Activated B cell treated with CpG ODN at 0.5 μM for 24 hours (primary cell): ENCODE results near the gene WNT4. TPM values are rescaled to one million over a fixed set of nuclear protein-coding genes. Genes with fewer than 3 reads are reported as not detected.
A peak's percentile ranks its signal among the peaks of the same experiment; 100 is the strongest.
"Not testable (repeated sequence)": the region's sequence is repeated elsewhere in the genome, so short reads cannot be mapped to it uniquely, and the experiment has no call there.

Source experiments
- ATAC-seq: fragments of 200-7000 bp; cut with Tn5 transposase; one replicate; pipeline ENCODE4 v1.10.0; 2021; ENCODE audit warnings: low read depth, mild to moderate bottlenecking, moderate library complexity
- CTCF ChIA-PET: fragments of 350-600 bp; sonication (Branson Sonifier 250); formaldehyde crosslinking; loops from one replicate; lab custom pipeline; 2021; ENCODE audit warnings: antibody characterized with exemption; lab: Charles Lee
- POLR2A ChIA-PET: fragments of 350-600 bp; sonication (Branson Sonifier 250); formaldehyde crosslinking; loops from one replicate; lab custom pipeline; 2021; ENCODE audit warnings: antibody characterized with exemption; lab: Charles Lee
- DNase-seq: peaks from one replicate; pipeline ENCODE4 v3.0.0; 2022
- H3K27ac Mint-ChIP-seq: one replicate; pipeline ENCODE4 v1.8.0; 2020; ENCODE audit warnings: mixed read lengths
- H3K27me3 Mint-ChIP-seq: one replicate; pipeline ENCODE4 v1.8.0; 2021; ENCODE audit warnings: mixed read lengths
- H3K36me3 Mint-ChIP-seq: one replicate; pipeline ENCODE4 v1.8.0; 2021; ENCODE audit warnings: low read depth, mixed read lengths
- H3K4me1 Mint-ChIP-seq: one replicate; pipeline ENCODE4 v1.8.0; 2021; ENCODE audit warnings: mixed read lengths
- H3K4me3 Mint-ChIP-seq: one replicate; pipeline ENCODE4 v1.8.0; 2020; ENCODE audit warnings: mild to moderate bottlenecking, mixed read lengths
- H3K9me3 Mint-ChIP-seq: one replicate; pipeline ENCODE4 v1.8.0; 2020; ENCODE audit warnings: mixed read lengths
- intact Hi-C: fragments of 100-400 bp; cut with micrococcal nuclease; formaldehyde crosslinking; loops from one replicate; pipeline ENCODE4 v1.15.1; 2024
- total RNA-seq: library from RNA; stranded (reverse); gene quantifications from 2 replicates; pipeline ENCODE4 v1.2.3, GENCODE V29; 2022
- TF ChIP-seq, protein P1 (sequence below): fragments of 200-600 bp; IDR thresholded peaks from one replicate; pipeline ENCODE4 v1.8.0; 2022; ENCODE audit warnings: antibody characterized with exemption, mild to moderate bottlenecking

WNT4 gene
- total RNA-seq, 1 donor from 2014 or later, result 7.9 TPM

DNA sequence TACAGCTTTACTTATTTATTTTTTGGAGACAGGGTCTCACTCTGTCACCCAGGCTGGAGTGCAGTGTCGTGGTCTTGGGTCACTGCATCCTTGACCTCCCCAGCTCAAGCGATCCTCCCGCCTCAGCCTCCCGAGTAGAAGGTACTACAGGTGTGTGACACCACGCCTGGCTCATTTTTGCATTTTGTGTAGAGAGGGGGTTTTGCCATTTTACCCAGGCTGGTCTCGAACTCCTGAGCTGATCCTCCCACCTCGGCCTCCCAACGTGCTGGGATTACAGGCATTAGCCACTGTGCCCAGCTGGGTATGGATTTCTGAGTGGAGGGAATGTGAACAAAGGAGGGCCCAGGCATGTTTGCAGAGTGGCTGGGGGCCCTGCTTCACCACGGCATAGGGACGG is 44.1 kb downstream of the WNT4 start:
- ChIA-PET CTCF (no interaction called here), POLR2A (no interaction called here)
- no peaks in the 10 kb centered on the region for H3K9me3 Mint-ChIP-seq
- H3K4me3 Mint-ChIP-seq, result no peak overlapping the region
- H3K4me1 Mint-ChIP-seq, result peaks cover 51% of the 10 kb centered on the region
- intact Hi-C loops, result no loop called here
- no peaks in the 10 kb centered on the region for H3K27me3 Mint-ChIP-seq
- peaks cover 79% of the 10 kb centered on the region for H3K36me3 Mint-ChIP-seq
- H3K27ac Mint-ChIP-seq, result no peak overlapping the region
- TF ChIP-seq, protein P1, sequence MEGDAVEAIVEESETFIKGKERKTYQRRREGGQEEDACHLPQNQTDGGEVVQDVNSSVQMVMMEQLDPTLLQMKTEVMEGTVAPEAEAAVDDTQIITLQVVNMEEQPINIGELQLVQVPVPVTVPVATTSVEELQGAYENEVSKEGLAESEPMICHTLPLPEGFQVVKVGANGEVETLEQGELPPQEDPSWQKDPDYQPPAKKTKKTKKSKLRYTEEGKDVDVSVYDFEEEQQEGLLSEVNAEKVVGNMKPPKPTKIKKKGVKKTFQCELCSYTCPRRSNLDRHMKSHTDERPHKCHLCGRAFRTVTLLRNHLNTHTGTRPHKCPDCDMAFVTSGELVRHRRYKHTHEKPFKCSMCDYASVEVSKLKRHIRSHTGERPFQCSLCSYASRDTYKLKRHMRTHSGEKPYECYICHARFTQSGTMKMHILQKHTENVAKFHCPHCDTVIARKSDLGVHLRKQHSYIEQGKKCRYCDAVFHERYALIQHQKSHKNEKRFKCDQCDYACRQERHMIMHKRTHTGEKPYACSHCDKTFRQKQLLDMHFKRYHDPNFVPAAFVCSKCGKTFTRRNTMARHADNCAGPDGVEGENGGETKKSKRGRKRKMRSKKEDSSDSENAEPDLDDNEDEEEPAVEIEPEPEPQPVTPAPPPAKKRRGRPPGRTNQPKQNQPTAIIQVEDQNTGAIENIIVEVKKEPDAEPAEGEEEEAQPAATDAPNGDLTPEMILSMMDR, result no peak
- DNase-seq (no peak), ATAC-seq (no peak)

DNA sequence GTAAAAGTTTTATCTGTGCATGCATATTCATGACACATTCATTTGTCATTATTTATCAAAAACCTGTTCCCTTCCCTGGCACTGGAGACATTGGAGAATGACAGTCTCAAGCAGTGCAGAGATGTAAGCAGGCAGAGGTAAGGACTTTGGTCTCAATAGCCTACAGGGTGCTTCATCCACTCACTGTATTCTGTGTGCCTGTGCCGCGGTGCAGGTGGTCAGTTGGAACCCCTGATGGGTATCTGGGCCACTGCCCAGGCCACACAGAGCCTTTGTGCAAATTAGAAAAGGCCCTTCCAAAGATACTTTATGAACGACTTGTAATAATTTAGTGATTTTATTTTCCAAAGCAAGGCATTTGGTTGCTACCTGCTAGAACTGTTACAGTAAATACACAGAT is 46.4 kb downstream of the WNT4 start:
- DNase-seq, result no peak
- ChIA-PET POLR2A (no interaction called here), CTCF (no interaction called here)
- no peaks in the 10 kb centered on the region for H3K27me3 Mint-ChIP-seq
- H3K27ac Mint-ChIP-seq, result no peak overlapping the region
- intact Hi-C loops, result no loop called here
- H3K4me1 Mint-ChIP-seq, result peaks cover 56% of the 10 kb centered on the region
- H3K4me3 Mint-ChIP-seq, result no peak overlapping the region
- peaks cover 82% of the 10 kb centered on the region for H3K36me3 Mint-ChIP-seq
- TF ChIP-seq, protein P1, result no peak
- H3K9me3 Mint-ChIP-seq, result no peaks in the 10 kb centered on the region
- no peak for ATAC-seq

DNA sequence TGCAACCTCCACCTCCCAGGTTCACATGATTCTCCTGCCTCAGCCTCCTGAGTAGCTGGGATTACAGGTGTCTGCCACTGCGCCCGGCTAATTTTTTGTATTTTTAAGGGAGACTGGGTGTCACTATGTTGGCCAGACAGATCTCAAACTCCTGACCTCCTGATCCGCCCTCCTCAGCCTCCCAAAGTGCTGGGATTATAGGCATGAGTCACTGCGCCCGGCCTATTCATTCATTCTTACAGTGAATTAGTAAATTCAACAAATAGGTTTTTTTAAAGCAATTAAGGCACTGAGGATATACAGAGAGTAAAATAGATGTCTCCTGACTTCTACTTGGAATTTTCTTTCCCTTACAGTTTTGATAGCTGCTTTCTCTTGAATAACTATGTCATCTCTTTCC is 46.9 kb downstream of the WNT4 start:
- H3K4me1 Mint-ChIP-seq, result peaks cover 56% of the 10 kb centered on the region
- H3K9me3 Mint-ChIP-seq, result no peaks in the 10 kb centered on the region
- H3K36me3 Mint-ChIP-seq, result peaks cover 83% of the 10 kb centered on the region
- intact Hi-C loops, result no loop called here
- TF ChIP-seq, protein P1, result no peak
- no peak overlapping the region for H3K27ac Mint-ChIP-seq
- ChIA-PET POLR2A (no interaction called here), CTCF (no interaction called here)
- no peaks in the 10 kb centered on the region for H3K27me3 Mint-ChIP-seq
- no peak overlapping the region for H3K4me3 Mint-ChIP-seq
- ATAC-seq, result no peak
- no peak for DNase-seq

DNA sequence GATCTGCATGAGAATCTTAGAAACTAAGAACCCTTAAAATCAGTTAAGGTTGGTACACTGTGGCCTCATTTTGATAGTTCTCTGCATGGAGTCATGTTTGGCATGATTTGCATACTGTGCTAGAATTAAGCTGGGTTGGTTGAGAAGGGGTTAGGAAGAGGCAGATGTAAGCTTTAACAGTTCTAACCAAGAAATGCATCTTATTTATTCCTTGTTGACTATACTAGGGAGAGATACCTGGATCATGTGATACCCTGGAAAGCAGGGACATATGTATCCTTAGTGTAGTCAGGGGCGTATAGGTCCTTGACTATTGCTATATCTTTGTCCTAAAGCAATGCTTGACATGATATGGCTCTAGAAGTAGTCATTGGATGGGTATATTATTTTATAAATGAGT is 49.4 kb downstream of the WNT4 start:
- TF ChIP-seq, protein P1, result no peak
- Mint-ChIP-seq H3K27me3 (no peaks in the 10 kb centered on the region), H3K9me3 (no peaks in the 10 kb centered on the region), H3K27ac (peak overlapping the region; percentile 32), H3K4me3 (no peak overlapping the region), H3K36me3 (peaks cover 86% of the 10 kb centered on the region), H3K4me1 (peaks cover 60% of the 10 kb centered on the region)
- intact Hi-C loops, result loop anchor here (5.0 kb wide), 2 partner anchors 41 to 549 kb away; partner anchors contain the start of genes C1QC and CDC42
- DNase-seq (no peak), ATAC-seq (no peak)
- POLR2A ChIA-PET, result interaction anchor here (0.5 to 3.1 kb wide), 6 partner anchors 8 to 880 kb away, joined by 3 to 28 read pairs (median 4); partner anchors contain the start of gene CDC42
- CTCF ChIA-PET, result interaction anchor here (0.8 to 0.9 kb wide), 2 partner anchors 12 to 48 kb away, joined by 3 read pairs; no protein-coding TSS in a partner anchor

DNA sequence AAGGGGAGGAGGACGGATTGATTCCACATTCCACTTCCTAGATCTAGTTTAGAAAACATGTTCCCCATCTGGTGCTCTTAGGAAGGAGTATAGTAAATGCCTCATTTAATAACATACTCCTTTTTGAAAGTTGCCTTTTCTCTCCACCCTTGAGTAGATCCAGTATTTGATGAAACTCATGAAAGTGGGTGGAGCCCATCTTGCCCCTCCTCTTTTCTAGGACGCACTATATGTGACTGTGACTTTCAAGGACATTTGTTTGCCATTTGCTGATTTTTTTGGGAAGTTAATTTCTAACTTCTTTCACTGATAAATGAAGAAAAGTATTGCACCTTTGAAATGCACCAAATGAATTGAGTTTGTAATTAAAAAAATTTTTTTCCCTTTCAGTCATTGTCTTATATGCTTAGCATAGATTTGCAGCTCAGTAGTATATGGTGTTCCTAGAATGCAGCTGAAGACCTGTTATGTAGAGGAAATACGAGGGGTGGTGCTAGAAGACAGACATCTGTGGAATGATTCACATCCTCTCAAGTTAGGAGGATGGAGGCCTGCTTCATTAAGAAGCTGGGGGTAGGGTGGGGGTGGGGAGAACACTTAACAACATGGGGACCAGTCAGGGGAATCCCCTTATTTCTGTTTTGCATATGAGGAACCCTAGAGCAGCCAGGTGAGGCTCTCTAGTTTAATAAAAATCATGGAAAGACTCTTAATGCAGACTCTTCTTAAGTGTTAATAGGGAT is 50.7 kb downstream of the WNT4 start:
- not testable (repeated sequence) for H3K4me3 Mint-ChIP-seq, DNase-seq, H3K9me3 Mint-ChIP-seq, H3K27me3 Mint-ChIP-seq
- ChIA-PET CTCF (interaction anchor here (0.5 to 1.0 kb wide), 3 partner anchors 14 to 550 kb away, joined by 3 read pairs; no protein-coding TSS in a partner anchor), POLR2A (interaction anchor here (0.6 to 3.1 kb wide), 7 partner anchors 12 to 110 kb away, joined by 3 to 28 read pairs (median 4); partner anchors contain the start of gene CDC42)
- intact Hi-C loops, result loop anchor here (1.0 to 5.0 kb wide), 3 partner anchors 40 to 550 kb away; partner anchors contain the start of genes C1QC and CDC42
- ATAC-seq, result peak; percentile 93
- peaks cover 72% of the 10 kb centered on the region for H3K4me1 Mint-ChIP-seq
- H3K36me3 Mint-ChIP-seq, result peaks cover 88% of the 10 kb centered on the region
- H3K27ac Mint-ChIP-seq, result peak overlapping the region; percentile 32
